Medulla oblongata (tissue), 1 donor: ENCODE data around the gene TMPRSS13.

Experiments
- DNase-seq: peaks from one replicate; pipeline ENCODE4 v3.0.0-alpha.2; 2015; ENCODE audit errors: extremely low spot score

TMPRSS13 gene

GRCh38 chr11:117898059-117898458, 31.1 kb downstream of the TMPRSS13 start:
- no peak for DNase-seq

GRCh38 chr11:117892651-117893050, 36.6 kb downstream of the TMPRSS13 start:
- DNase-seq = no peak

GRCh38 chr11:117891362-117891761, 37.8 kb downstream of the TMPRSS13 start:
- no peak for DNase-seq

GRCh38 chr11:117888139-117888566, 41.0 kb downstream of the TMPRSS13 start:
- no peak for DNase-seq

- no peak for DNase-seq
Measured at GRCh38 chr11:117887431-117888138, 41.6 kb downstream of the TMPRSS13 start.

GRCh38 chr11:117885777-117886176, 43.4 kb downstream of the TMPRSS13 start:
- DNase-seq = no peak

- DNase-seq = no peak
Measured at GRCh38 chr11:117884994-117885393, 44.2 kb downstream of the TMPRSS13 start.

- no peak for DNase-seq
Measured at GRCh38 chr11:117883063-117883462, 46.1 kb downstream of the TMPRSS13 start.

GRCh38 chr11:117882311-117882905, 46.8 kb downstream of the TMPRSS13 start:
- DNase-seq = no peak

GRCh38 chr11:117881217-117881616, 48.0 kb downstream of the TMPRSS13 start:
- no peak for DNase-seq

- no peak for DNase-seq
Measured at GRCh38 chr11:117879516-117880480, 49.4 kb downstream of the TMPRSS13 start.

- no peak for DNase-seq
Measured at GRCh38 chr11:117878939-117879475, 50.2 kb downstream of the TMPRSS13 start.

- no peak for DNase-seq
Measured at GRCh38 chr11:117878314-117878938, 50.8 kb downstream of the TMPRSS13 start.

- no peak for DNase-seq
Measured at GRCh38 chr11:117877120-117877784, 52.0 kb downstream of the TMPRSS13 start.

GRCh38 chr11:117876341-117877119, 52.7 kb downstream of the TMPRSS13 start, which contains the start of gene FXYD6:
Gene FXYD6 (minus strand): TSS chr11:117876658. CDS start chr11:117842776, 33,882 bp downstream.
- DNase-seq = peak; percentile 47

- no peak for DNase-seq
Measured at GRCh38 chr11:117876059-117876340, 53.2 kb downstream of the TMPRSS13 start.

- DNase-seq = no peak
Measured at GRCh38 chr11:117875382-117876058, 53.7 kb downstream of the TMPRSS13 start.

GRCh38 chr11:117874910-117875381, 54.3 kb downstream of the TMPRSS13 start:
- DNase-seq = no peak

GRCh38 chr11:117874253-117874909, 54.8 kb downstream of the TMPRSS13 start:
- DNase-seq = no peak
